Measurements from ENCODE around the gene PTPRD.

The PTPRD gene

DNA sequence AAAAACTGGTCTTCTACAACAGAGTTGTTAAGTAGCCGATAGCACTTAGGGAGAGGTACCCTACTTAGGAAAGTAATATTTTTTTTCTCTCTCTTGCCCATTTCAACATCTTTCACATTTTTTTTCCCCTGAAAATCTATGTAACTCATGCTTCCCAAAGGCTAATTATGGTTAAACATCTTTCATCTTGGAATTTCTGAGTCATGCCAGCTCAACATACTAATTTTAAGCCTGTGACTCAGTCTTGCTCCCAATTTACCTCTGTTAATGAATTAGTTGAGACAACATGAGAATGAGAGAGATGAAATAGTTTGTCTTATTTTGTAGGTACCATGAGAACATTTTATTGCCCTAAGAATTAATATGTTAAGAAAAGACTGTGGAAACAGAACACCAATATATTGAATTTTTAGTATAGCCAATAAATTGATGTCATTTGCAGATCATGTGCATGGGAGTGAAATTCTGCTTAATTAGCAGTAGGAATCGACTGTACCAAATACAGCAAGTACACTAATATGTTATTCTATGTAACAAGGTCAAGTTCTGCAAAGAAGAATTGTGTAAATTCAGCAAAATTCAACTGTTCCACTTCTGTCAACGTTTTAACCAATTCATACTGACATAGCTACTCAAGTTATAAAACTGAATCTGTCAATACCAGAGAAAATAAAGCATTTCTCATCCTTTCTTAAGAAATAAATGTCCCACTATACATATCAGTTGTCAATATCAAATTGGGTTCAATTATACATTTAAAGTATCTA, 550.0 kb downstream of the PTPRD start:
- TF ChIP-seq, protein P1, sequence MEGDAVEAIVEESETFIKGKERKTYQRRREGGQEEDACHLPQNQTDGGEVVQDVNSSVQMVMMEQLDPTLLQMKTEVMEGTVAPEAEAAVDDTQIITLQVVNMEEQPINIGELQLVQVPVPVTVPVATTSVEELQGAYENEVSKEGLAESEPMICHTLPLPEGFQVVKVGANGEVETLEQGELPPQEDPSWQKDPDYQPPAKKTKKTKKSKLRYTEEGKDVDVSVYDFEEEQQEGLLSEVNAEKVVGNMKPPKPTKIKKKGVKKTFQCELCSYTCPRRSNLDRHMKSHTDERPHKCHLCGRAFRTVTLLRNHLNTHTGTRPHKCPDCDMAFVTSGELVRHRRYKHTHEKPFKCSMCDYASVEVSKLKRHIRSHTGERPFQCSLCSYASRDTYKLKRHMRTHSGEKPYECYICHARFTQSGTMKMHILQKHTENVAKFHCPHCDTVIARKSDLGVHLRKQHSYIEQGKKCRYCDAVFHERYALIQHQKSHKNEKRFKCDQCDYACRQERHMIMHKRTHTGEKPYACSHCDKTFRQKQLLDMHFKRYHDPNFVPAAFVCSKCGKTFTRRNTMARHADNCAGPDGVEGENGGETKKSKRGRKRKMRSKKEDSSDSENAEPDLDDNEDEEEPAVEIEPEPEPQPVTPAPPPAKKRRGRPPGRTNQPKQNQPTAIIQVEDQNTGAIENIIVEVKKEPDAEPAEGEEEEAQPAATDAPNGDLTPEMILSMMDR (IDR thresholded peaks at IDR 0.05; ENCODE audit: insufficient read depth, low read depth, low read length, missing control alignments): no peak
- DNase-seq (ENCODE audit: low read depth): no peak
- H3K4me3 ChIP-seq (ENCODE audit: low read depth, low read length): no peak overlapping the region

DNA sequence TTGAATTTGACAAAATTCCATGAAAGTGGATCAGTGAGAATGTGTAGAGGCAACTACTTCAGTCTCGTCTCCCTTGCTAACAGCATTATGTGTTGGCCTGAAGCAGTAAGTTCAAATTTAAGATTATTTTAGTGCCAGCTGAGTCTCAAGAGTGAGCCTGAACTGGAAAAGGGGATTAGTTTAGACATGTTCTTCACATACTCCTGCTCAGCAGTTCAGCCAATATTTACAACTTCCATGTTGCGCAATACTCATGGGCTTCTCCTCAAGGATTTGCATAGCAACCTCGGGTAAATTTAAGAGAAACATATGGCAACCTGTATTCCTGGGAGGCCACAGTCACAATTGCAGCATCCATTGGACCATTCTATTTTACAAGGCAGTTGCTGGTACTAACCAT, 553.8 kb downstream of the PTPRD start:
- TF ChIP-seq, protein P1 (IDR thresholded peaks at IDR 0.05; ENCODE audit: insufficient read depth, low read depth, low read length, missing control alignments): no peak
- no peak overlapping the region for H3K4me3 ChIP-seq (ENCODE audit: low read depth, low read length)
- no peak for DNase-seq (ENCODE audit: low read depth)

DNA sequence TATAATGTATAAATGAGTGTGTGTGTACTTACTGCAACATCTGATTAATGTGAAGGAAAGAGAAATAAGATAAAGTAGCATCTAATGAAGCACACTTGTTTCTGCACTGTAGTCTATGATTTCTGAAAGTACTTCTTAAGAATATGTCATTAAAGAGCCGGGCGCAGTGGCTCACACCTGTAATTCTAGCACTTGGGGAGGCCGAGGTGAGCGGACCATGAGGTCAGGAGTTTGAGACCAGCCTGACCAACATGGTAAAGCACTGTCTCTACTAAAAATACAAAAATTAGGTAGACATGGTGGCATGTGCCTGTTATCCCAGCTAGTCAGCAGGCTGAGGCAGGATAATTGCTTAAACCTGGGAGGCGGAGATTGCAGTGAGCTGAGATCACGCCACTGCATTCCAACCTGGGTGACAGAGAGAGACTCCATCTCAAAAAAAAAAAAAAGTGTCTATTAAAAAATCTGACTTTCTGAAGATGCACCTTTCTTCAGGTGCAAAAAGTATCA, 556.9 kb downstream of the PTPRD start:
- TF ChIP-seq, protein P1 (IDR thresholded peaks at IDR 0.05; ENCODE audit: insufficient read depth, low read depth, low read length, missing control alignments): no peak
- H3K4me3 ChIP-seq (ENCODE audit: low read depth, low read length): no peak overlapping the region
- DNase-seq (ENCODE audit: low read depth): no peak

DNA sequence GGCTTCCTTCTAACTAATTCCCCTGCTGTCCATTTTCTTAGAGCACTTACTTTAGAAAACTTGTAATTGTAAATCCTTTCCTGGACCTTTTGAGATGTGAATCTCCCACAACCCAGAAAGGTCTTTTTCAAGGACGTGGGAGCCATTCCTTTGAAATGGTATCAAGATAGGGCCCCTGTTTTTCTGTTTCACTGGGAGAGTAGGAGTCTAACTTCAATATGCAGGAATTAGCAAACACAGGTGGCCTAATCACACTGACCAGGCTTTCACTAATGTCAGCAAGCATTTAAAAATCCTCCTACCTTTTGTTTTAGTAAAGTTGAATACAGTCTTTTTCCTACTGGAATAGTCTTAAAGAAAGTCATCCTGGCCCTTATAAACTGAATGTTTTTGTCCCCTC, 558.3 kb downstream of the PTPRD start:
- no peak for DNase-seq (ENCODE audit: low read depth)
- TF ChIP-seq, protein P1 (IDR thresholded peaks at IDR 0.05; ENCODE audit: insufficient read depth, low read depth, low read length, missing control alignments): no peak
- no peak overlapping the region for H3K4me3 ChIP-seq (ENCODE audit: low read depth, low read length)

DNA sequence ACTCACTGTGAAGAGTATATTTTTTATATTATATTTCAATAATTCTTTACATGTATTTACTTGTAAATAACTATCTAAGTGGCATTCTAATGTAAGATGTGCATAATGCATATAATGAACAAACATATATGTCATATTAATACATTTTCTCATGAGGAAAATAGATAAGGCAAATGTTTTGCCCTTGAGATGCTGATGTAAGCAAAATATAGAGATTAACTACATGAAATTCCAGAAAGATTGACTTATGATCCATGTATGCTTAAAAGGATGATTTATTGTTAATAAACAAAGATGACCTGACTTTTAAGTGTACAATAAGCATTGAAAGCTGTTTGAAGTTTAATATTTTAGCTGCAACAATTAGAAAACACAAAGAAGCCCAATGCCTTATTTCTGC, 559.9 kb downstream of the PTPRD start:
- TF ChIP-seq, protein P1 (IDR thresholded peaks at IDR 0.05; ENCODE audit: insufficient read depth, low read depth, low read length, missing control alignments): no peak
- H3K4me3 ChIP-seq (ENCODE audit: low read depth, low read length): no peak overlapping the region
- DNase-seq (ENCODE audit: low read depth): no peak

DNA sequence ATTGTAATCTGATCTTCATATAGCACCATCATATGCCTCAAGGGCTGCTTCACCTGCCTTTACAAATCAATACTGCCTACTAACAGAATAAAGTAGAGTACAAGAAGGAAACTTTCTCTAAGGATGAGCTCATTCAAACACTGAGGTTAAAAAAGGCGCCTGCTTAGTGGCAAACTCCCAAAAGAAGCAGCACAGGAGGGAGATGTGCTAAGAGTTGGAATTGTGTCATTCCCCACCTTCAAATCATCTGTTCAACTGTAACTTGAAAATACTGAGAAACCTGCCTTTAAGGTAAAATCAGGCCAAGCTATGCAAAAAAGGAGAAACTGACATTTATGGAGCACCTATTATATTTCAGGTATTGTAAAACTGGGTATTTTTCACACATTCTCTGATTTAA, 560.6 kb downstream of the PTPRD start:
- no peak overlapping the region for H3K4me3 ChIP-seq (ENCODE audit: low read depth, low read length)
- DNase-seq (ENCODE audit: low read depth): no peak
- TF ChIP-seq, protein P1 (IDR thresholded peaks at IDR 0.05; ENCODE audit: insufficient read depth, low read depth, low read length, missing control alignments): no peak

DNA sequence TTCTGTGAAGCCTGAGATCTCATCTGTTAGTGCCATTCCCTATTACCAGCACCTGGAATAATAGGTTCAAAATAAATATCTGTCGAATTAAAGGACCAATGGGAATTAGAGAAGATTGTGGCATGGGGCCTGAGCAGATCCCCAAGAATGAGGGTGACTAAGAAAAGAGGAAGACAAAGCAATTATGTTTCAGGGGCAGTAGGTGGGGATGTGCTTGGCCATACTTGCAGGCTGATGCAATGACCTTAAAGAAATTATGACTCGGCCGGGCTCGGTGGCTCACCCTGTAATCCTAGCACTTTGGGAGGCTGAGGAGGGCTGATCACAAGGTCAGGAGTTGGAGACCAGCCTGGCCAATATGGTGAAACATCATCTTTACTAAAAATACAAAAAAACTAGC, 562.8 kb downstream of the PTPRD start:
- TF ChIP-seq, protein P1 (IDR thresholded peaks at IDR 0.05; ENCODE audit: insufficient read depth, low read depth, low read length, missing control alignments): no peak
- H3K4me3 ChIP-seq (ENCODE audit: low read depth, low read length): no peak overlapping the region
- DNase-seq (ENCODE audit: low read depth): no peak
